Endothelial cell of umbilical vein (primary cell): ENCODE data around the gene KCNMA1. TPM values are rescaled to one million over a fixed set of nuclear protein-coding genes. Genes with fewer than 3 reads are reported as not detected.

Experiments used
- BruUV-seq: library from RNA; stranded (reverse); fragments of 400-500 nt; replicated peaks from 2 replicates; lab custom pipeline; 2021; lab: Mats Ljungman, UMichigan
- CTCF ChIA-PET: fragments of 300-600, 350-600 bp; sonication (Branson Sonifier 250); formaldehyde crosslinking; loops from one replicate; lab custom pipeline; 2021; ENCODE audit warnings: antibody characterized with exemption, inconsistent platforms; lab: Charles Lee
- POLR2A ChIA-PET: fragments of 300-600, 350-600 bp; sonication (Branson Sonifier 250); formaldehyde crosslinking; loops from one replicate; lab custom pipeline; 2021; ENCODE audit warnings: antibody characterized with exemption, inconsistent platforms; lab: Charles Lee
- DNase-seq: peaks from one replicate; pipeline ENCODE4 v3.0.0-alpha.2; 2011; ENCODE audit warnings: low read depth, low spot score
- FAIRE-seq: peaks from 2 replicates; lab custom pipeline; 2011; peaks lifted over from hg19 to GRCh38; lab: Jason Lieb, UNC
- H2AFZ ChIP-seq: 2 replicates; pipeline ENCODE4 v1.6.0; 2012; ENCODE audit warnings: low read depth, low read length, control low read depth, inconsistent platforms
- H3K27ac ChIP-seq: 2 replicates; pipeline ENCODE4 v1.5.1; 2011; ENCODE audit warnings: low read depth, mild to moderate bottlenecking, control low read depth, low read length, moderate library complexity; ENCODE audit not compliant: insufficient read depth
- H3K27me3 ChIP-seq, 2 experiments: 2 replicates each; pipeline versions ENCODE4 v1.6.0 to v1.6.1; 2011; ENCODE audit warnings: low read length in 2 of 2, mixed read lengths in 1 of 2; ENCODE audit not compliant: control insufficient read depth in 2 of 2, insufficient read depth in 2 of 2
- H3K36me3 ChIP-seq, 2 experiments: 2 replicates in 1 of 2; 3 replicates in 1 of 2; pipeline ENCODE4 v1.5.1; 2011; ENCODE audit warnings: low read length in 2 of 2, mild to moderate bottlenecking in 1 of 2, moderate library complexity in 1 of 2; ENCODE audit not compliant: control insufficient read depth in 2 of 2, insufficient read depth in 2 of 2; ENCODE audit errors: extremely low read depth in 1 of 2
- H3K4me1 ChIP-seq: 3 replicates; pipeline ENCODE4 v1.5.1; 2011; ENCODE audit warnings: mild to moderate bottlenecking, low read length; ENCODE audit not compliant: control insufficient read depth, insufficient read depth; ENCODE audit errors: extremely low read depth
- H3K4me2 ChIP-seq: 2 replicates; pipeline ENCODE4 v1.6.1; 2011; ENCODE audit warnings: low read length, control low read depth, mixed read lengths; ENCODE audit not compliant: insufficient read depth
- H3K4me3 ChIP-seq, 3 experiments: fragments of 200-600 bp in 1 of 3; sonication (generic), shearing (Covaris generic) in 1 of 3; replicated peaks in 1 of 3; 2 replicates each; pipeline ENCODE4 v1.5.1; 2011 to 2016; ENCODE audit warnings: control low read depth in 3 of 3, low read length in 3 of 3, mild to moderate bottlenecking in 2 of 3, inconsistent platforms in 1 of 3, low read depth in 1 of 3, moderate library complexity in 1 of 3; ENCODE audit not compliant: insufficient read depth in 1 of 3
- H3K79me2 ChIP-seq: 2 replicates; pipeline ENCODE4 v1.6.0; 2012; ENCODE audit warnings: low read length, inconsistent platforms; ENCODE audit not compliant: control insufficient read depth, insufficient read depth
- H3K9ac ChIP-seq: replicated peaks from 2 replicates; pipeline ENCODE3; 2011; ENCODE audit warnings: low read length, control low read depth; ENCODE audit not compliant: insufficient read depth; ENCODE audit errors: extremely low read depth
- H3K9me1 ChIP-seq: replicated peaks from 3 replicates; pipeline ENCODE4 v1.6.0; 2011; ENCODE audit warnings: mild to moderate bottlenecking, low read length; ENCODE audit not compliant: control insufficient read depth, insufficient read depth; ENCODE audit errors: extremely low read depth
- H3K9me3 ChIP-seq: replicated peaks from 2 replicates; pipeline ENCODE4 v1.5.1; 2012; ENCODE audit warnings: low read length, inconsistent platforms; ENCODE audit not compliant: control insufficient read depth, insufficient read depth
- H4K20me1 ChIP-seq: replicated peaks from 2 replicates; pipeline ENCODE3; 2011; ENCODE audit warnings: mild to moderate bottlenecking, low read length; ENCODE audit not compliant: control insufficient read depth, insufficient read depth; ENCODE audit errors: extremely low read depth
- EZH2 ChIP-seq: IDR thresholded peaks from 2 replicates; pipeline ENCODE4 v1.6.1; 2012; ENCODE audit warnings: borderline replicate concordance, low read depth, mild to moderate bottlenecking, moderate library complexity, low read length, inconsistent platforms; ENCODE audit not compliant: severe bottlenecking
- FOS ChIP-seq: IDR thresholded peaks from 2 replicates; pipeline ENCODE4 v1.6.1; 2011; ENCODE audit warnings: mild to moderate bottlenecking, low read length, moderate library complexity, borderline replicate concordance; ENCODE audit not compliant: insufficient read depth
- GATA2 ChIP-seq: IDR thresholded peaks from 2 replicates; pipeline ENCODE4 v1.7.0; 2011; ENCODE audit warnings: low read depth, mild to moderate bottlenecking, moderate library complexity, mixed read lengths, low read length; ENCODE audit not compliant: insufficient read length, insufficient read depth
- JUN ChIP-seq: IDR thresholded peaks from 2 replicates; pipeline ENCODE4 v1.6.1; 2011; ENCODE audit warnings: borderline replicate concordance, low read depth; ENCODE audit not compliant: insufficient read length, insufficient read depth
- MYC ChIP-seq: IDR thresholded peaks from one replicate; pipeline ENCODE4 v1.6.1; 2011; ENCODE audit warnings: mild to moderate bottlenecking, low read depth, low read length
- POLR2A ChIP-seq: IDR thresholded peaks from 2 replicates; pipeline ENCODE4 v1.6.1; 2012; ENCODE audit warnings: low read depth, mild to moderate bottlenecking, control low read depth, low read length
- POLR2AphosphoS5 ChIP-seq: IDR thresholded peaks from 2 replicates; pipeline ENCODE4 v1.6.1; 2012; ENCODE audit warnings: low read depth, mild to moderate bottlenecking, control low read depth, low read length, moderate library complexity; ENCODE audit not compliant: insufficient read depth
- dilution Hi-C: fragments of 300-500 bp; cut with MboI; formaldehyde crosslinking; loops from one replicate; pipeline ENCODE4 v1.15.0; 2019; ENCODE audit warnings: low sequenced_read_pairs; ENCODE audit not compliant: extremely low pct_ligation_motif_present
- intact Hi-C: fragments of 100-400 bp; cut with micrococcal nuclease; formaldehyde crosslinking; loops from one replicate; pipeline ENCODE4 v1.10.0; 2022
- polyA plus RNA-seq, 4 experiments: library from polyadenylated mRNA; depleted of rRNA in 3 of 4; stranded (reverse) in 3 of 4; unstranded in 1 of 4; fragments of >200 nt; gene quantifications; 2 replicates each; pipeline versions ENCODE4 v1.2.1 to v1.2.3, GENCODE V29; 2011 to 2012; ENCODE audit warnings: missing spikeins in 1 of 4
- total RNA-seq: library from RNA; stranded (reverse); gene quantifications from 2 replicates; pipeline ENCODE4 v1.2.3, GENCODE V29; 2021
- TF ChIP-seq, protein P1 (sequence below), 2 donors: IDR thresholded peaks; 1 replicate in 1 of 2; 2 replicates in 1 of 2; pipeline ENCODE4 v1.5.1; 2011; ENCODE audit warnings: low read length in 2 of 2, mild to moderate bottlenecking in 2 of 2, moderate library complexity in 2 of 2, control low read depth in 1 of 2, inconsistent platforms in 1 of 2, low read depth in 1 of 2; ENCODE audit not compliant: insufficient read depth in 1 of 2; ENCODE audit errors: extremely low read depth in 1 of 2
- TF ChIP-seq, protein P2 (sequence below): IDR thresholded peaks from 2 replicates; pipeline ENCODE4 v1.6.1; 2011; ENCODE audit not compliant: insufficient read depth, insufficient read length

The KCNMA1 gene
- total and polyA plus RNA-seq, 2 donors (not counting 3 experiments of a cell fraction or from before 2014, with no cell fraction given): 0.10 to 0.82 TPM

- no peaks in the 10 kb centered on the region for H3K79me2 ChIP-seq
- no peaks in the 10 kb centered on the region for H3K36me3 ChIP-seq
- no peaks in the 10 kb centered on the region for H4K20me1 ChIP-seq
- H2AFZ ChIP-seq: no peak overlapping the region
- DNase-seq (no peak), FAIRE-seq (no peak)
- intact Hi-C loops (no loop called here), dilution Hi-C loops (no loop called here)
- no peaks in the 10 kb centered on the region for H3K9me1 ChIP-seq
- H3K4me1 ChIP-seq: no peaks in the 10 kb centered on the region
- ChIA-PET POLR2A (no interaction called here), CTCF (interaction anchor here (0.8 to 1.6 kb wide), 2 partner anchors 120 to 348 kb away, joined by 3 read pairs; no protein-coding TSS in a partner anchor)
- H3K9me3 ChIP-seq: no peaks in the 10 kb centered on the region
- H3K9ac ChIP-seq: no peak overlapping the region
- no peak overlapping the region for H3K27ac ChIP-seq
- peaks cover 2 to 3% of the 10 kb centered on the region in 2 experiments for H3K27me3 ChIP-seq
- H3K4me2 ChIP-seq: no peak overlapping the region
- TF ChIP-seq, protein P1, sequence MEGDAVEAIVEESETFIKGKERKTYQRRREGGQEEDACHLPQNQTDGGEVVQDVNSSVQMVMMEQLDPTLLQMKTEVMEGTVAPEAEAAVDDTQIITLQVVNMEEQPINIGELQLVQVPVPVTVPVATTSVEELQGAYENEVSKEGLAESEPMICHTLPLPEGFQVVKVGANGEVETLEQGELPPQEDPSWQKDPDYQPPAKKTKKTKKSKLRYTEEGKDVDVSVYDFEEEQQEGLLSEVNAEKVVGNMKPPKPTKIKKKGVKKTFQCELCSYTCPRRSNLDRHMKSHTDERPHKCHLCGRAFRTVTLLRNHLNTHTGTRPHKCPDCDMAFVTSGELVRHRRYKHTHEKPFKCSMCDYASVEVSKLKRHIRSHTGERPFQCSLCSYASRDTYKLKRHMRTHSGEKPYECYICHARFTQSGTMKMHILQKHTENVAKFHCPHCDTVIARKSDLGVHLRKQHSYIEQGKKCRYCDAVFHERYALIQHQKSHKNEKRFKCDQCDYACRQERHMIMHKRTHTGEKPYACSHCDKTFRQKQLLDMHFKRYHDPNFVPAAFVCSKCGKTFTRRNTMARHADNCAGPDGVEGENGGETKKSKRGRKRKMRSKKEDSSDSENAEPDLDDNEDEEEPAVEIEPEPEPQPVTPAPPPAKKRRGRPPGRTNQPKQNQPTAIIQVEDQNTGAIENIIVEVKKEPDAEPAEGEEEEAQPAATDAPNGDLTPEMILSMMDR (IDR thresholded peaks at IDR 0.05; ENCODE audit: extremely low read depth in 1 of 2, insufficient read depth in 1 of 2, low read depth in 1 of 2, low read length in 2 of 2): no peak
- TF ChIP-seq EZH2 (no peak), GATA2 (no peak), POLR2A (no peak), POLR2AphosphoS5 (no peak), FOS (no peak), JUN (no peak), MYC (no peak)
- TF ChIP-seq, protein P2, sequence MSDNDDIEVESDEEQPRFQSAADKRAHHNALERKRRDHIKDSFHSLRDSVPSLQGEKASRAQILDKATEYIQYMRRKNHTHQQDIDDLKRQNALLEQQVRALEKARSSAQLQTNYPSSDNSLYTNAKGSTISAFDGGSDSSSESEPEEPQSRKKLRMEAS: no peak
- H3K4me3 ChIP-seq: no peak overlapping the region
- BruUV-seq: no TSS peak
These were observed 343.8 kb downstream of the KCNMA1 start for GRCh38 chr10:77293773-77294172.
